Measurements from ENCODE around the gene LCN15.

The LCN15 gene

GRCh38 chr9:136754626-136755301 lies 9.6 kb downstream of the LCN15 start:
- TF ChIP-seq CTCF (IDR thresholded peaks at IDR 0.05; ENCODE audit: poor library complexity, severe bottlenecking): no peak
- H3K27me3 ChIP-seq (ENCODE audit: insufficient read depth, poor library complexity, severe bottlenecking): no peaks in the 10 kb centered on the region
- no peaks in the 10 kb centered on the region for H3K36me3 ChIP-seq (ENCODE audit: low read depth)
- no peaks in the 10 kb centered on the region for H3K9me3 ChIP-seq (ENCODE audit: severe bottlenecking)
- H3K4me3 ChIP-seq (ENCODE audit: severe bottlenecking): no peak overlapping the region
- no peak overlapping the region for H3K27ac ChIP-seq (ENCODE audit: poor library complexity, severe bottlenecking)
- no peak for ATAC-seq (ENCODE audit: low read depth)
- no peak for DNase-seq (ENCODE audit: low spot score)
- no peaks in the 10 kb centered on the region for H3K4me1 ChIP-seq (ENCODE audit: insufficient read depth, poor library complexity, severe bottlenecking)

- no peaks in the 10 kb centered on the region for H3K9me3 ChIP-seq (ENCODE audit: severe bottlenecking)
- no peak overlapping the region for H3K27ac ChIP-seq (ENCODE audit: poor library complexity, severe bottlenecking)
- DNase-seq (ENCODE audit: low spot score) (no peak), ATAC-seq (ENCODE audit: low read depth) (no peak)
- H3K4me1 ChIP-seq (ENCODE audit: insufficient read depth, poor library complexity, severe bottlenecking): no peaks in the 10 kb centered on the region
- H3K27me3 ChIP-seq (ENCODE audit: insufficient read depth, poor library complexity, severe bottlenecking): no peaks in the 10 kb centered on the region
- no peaks in the 10 kb centered on the region for H3K36me3 ChIP-seq (ENCODE audit: low read depth)
- no peak for TF ChIP-seq CTCF (IDR thresholded peaks at IDR 0.05; ENCODE audit: poor library complexity, severe bottlenecking)
- H3K4me3 ChIP-seq (ENCODE audit: severe bottlenecking): no peak overlapping the region
Observed at GRCh38 chr9:136754059-136754572, 10.2 kb downstream of the LCN15 start.

- TF ChIP-seq CTCF (IDR thresholded peaks at IDR 0.05; ENCODE audit: poor library complexity, severe bottlenecking): no peak
- Histone ChIP-seq H3K36me3 (ENCODE audit: low read depth) (no peaks in the 10 kb centered on the region), H3K4me3 (ENCODE audit: severe bottlenecking) (no peak overlapping the region), H3K27me3 (ENCODE audit: insufficient read depth, poor library complexity, severe bottlenecking) (no peaks in the 10 kb centered on the region), H3K4me1 (ENCODE audit: insufficient read depth, poor library complexity, severe bottlenecking) (no peaks in the 10 kb centered on the region), H3K9me3 (ENCODE audit: severe bottlenecking) (no peaks in the 10 kb centered on the region), H3K27ac (ENCODE audit: poor library complexity, severe bottlenecking) (no peak overlapping the region)
- ATAC-seq (ENCODE audit: low read depth) (no peak), DNase-seq (ENCODE audit: low spot score) (no peak)
Observed at GRCh38 chr9:136753371-136754058, 10.8 kb downstream of the LCN15 start.

GRCh38 chr9:136751814-136752213 lies 12.5 kb downstream of the LCN15 start:
- Histone ChIP-seq H3K27ac (ENCODE audit: poor library complexity, severe bottlenecking) (no peak overlapping the region), H3K9me3 (ENCODE audit: severe bottlenecking) (no peaks in the 10 kb centered on the region), H3K4me3 (ENCODE audit: severe bottlenecking) (no peak overlapping the region), H3K4me1 (ENCODE audit: insufficient read depth, poor library complexity, severe bottlenecking) (no peaks in the 10 kb centered on the region), H3K27me3 (ENCODE audit: insufficient read depth, poor library complexity, severe bottlenecking) (no peaks in the 10 kb centered on the region), H3K36me3 (ENCODE audit: low read depth) (no peaks in the 10 kb centered on the region)
- no peak for DNase-seq (ENCODE audit: low spot score)
- ATAC-seq (ENCODE audit: low read depth): no peak
- TF ChIP-seq CTCF (IDR thresholded peaks at IDR 0.05; ENCODE audit: poor library complexity, severe bottlenecking): no peak

DNA sequence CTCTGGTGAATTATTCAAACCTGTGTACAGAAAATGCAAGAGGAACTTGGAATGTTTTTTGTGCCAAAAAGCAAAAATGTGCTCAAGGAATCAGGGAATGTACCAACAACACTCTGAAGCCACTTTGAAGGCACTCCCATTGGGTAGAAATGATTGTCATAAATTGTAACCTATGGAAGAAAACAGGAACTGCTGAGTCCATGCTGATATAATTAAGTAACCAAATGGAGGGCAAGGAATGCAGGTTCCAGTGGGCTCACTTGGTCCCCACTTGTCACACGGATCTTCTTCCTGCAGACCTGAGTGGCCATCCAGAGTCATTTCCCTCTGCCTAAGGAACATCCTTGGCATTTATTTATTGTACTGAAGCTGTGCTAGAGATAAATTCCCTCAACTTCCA lies 13.1 kb downstream of the LCN15 start:
- DNase-seq (ENCODE audit: low spot score) (no peak), ATAC-seq (ENCODE audit: low read depth) (no peak)
- H3K9me3 ChIP-seq (ENCODE audit: severe bottlenecking): no peaks in the 10 kb centered on the region
- no peaks in the 10 kb centered on the region for H3K27me3 ChIP-seq (ENCODE audit: insufficient read depth, poor library complexity, severe bottlenecking)
- H3K4me1 ChIP-seq (ENCODE audit: insufficient read depth, poor library complexity, severe bottlenecking): no peaks in the 10 kb centered on the region
- TF ChIP-seq CTCF (IDR thresholded peaks at IDR 0.05; ENCODE audit: poor library complexity, severe bottlenecking): no peak
- H3K27ac ChIP-seq (ENCODE audit: poor library complexity, severe bottlenecking): no peak overlapping the region
- no peak overlapping the region for H3K4me3 ChIP-seq (ENCODE audit: severe bottlenecking)
- no peaks in the 10 kb centered on the region for H3K36me3 ChIP-seq (ENCODE audit: low read depth)
